ENCODE results near the gene RBKS. TPM values are rescaled to one million over a fixed set of nuclear protein-coding genes. Genes with fewer than 3 reads are reported as not detected.

Gene RBKS
- total RNA-seq, 4 donors from 2014 or later = 0.63 to 5.8 (median 2.5) TPM

DNA sequence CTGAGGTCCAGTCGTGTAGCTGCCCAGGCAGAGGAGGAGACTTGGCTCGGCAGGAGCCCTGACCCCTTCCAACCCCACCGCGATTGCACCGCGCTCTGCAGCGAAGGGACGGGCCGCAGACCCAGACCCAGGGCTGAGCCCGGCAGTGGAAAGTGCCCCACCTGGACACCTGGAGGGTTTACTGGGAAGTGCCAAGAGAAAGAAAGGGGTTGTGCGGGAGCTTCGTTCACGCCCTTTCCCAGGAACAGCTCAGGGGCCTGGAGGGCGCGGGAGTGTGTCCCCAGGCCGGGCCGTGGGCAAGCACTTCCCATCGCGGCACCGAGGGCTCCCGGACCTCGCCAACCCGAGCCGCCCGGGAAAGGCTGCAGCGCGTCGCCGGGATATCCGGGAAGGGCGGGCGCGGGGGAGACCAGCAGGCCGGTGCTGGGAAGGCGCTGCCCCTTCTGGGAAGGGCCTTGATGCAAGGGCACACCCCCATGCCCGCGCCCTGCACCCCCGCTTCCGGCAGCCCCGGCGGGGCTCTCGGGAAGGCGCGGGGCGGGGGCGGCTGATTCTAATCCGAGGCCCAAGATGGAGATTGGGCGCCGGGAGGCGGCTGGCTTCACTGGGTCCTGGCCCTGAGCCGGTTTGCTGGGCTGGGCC, 154.8 kb downstream of the RBKS start:
- H3K4me3 ChIP-seq = peak overlapping the region; percentile 52 to 62 (median 61)
- H3K27me3 ChIP-seq = no peaks in the 10 kb centered on the region
- peak; percentile 87 to 90 for TF ChIP-seq POLR2AphosphoS5 (IDR thresholded peaks at IDR 0.05)
- no peak for TF ChIP-seq CTCF (IDR thresholded peaks at IDR 0.05)
- TF ChIP-seq EP300 (IDR thresholded peaks at IDR 0.05) = peak; percentile 99
- peak; percentile 73 for TF ChIP-seq POLR2A (IDR thresholded peaks at IDR 0.05; ENCODE audit: low read depth)
- H3K27ac ChIP-seq (replicated peaks in 1 of 4) = peak overlapping the region; percentile 82 to 85 (median 84)
- intact Hi-C loops (cut with DNase I) = no loop called here
- DNase-seq (ENCODE audit: extremely low spot score) = peak; percentile 94
- H3K36me3 ChIP-seq = no peaks in the 10 kb centered on the region
- H3K4me1 ChIP-seq = peaks cover 27 to 46% (median 34%) of the 10 kb centered on the region in 4 donors
- WGBS = 0% methylated on average over 4 of the region's 51 CpGs
- no peaks in the 10 kb centered on the region for H3K9me3 ChIP-seq

DNA sequence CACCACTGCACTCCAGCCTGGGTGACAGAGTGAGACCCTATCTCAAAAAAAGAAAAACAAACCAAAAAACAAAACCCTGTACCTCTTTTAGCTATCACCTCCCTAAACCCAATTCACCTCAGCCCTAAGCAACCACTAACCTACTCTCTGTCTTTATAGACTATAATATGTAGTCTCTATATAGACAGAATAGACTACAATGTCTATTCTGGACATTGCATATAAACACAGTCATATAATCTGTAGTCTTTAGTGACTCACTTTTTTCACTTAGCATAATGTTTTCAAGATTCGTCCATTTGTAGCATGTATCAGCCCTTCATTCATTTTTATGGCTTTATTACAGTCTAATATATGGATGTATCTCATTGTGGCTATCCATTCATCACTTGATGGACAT, 155.9 kb downstream of the RBKS start:
- no peak for DNase-seq (ENCODE audit: extremely low spot score)
- WGBS = 100% methylated on average over 1 of the region's 1 CpG
- H3K27me3 ChIP-seq = no peaks in the 10 kb centered on the region
- no peak for TF ChIP-seq POLR2A (IDR thresholded peaks at IDR 0.05; ENCODE audit: low read depth)
- H3K9me3 ChIP-seq = no peaks in the 10 kb centered on the region
- intact Hi-C loops (cut with DNase I) = no loop called here
- no peaks in the 10 kb centered on the region for H3K36me3 ChIP-seq
- peaks cover 27 to 57% (median 39%) of the 10 kb centered on the region in 4 donors for H3K4me1 ChIP-seq
- peak overlapping the region in 3 of 4 donors; percentile 82 to 85 (median 83) for H3K27ac ChIP-seq (replicated peaks in 1 of 4)
- no peak overlapping the region for H3K4me3 ChIP-seq

Other genes starting within 250 kb of the RBKS start
- 10 to 100 TPM; 18.5 to 23.1 (median 20.7) TPM for gene SUPT7L, start 226.8 kb downstream of the RBKS start, total RNA-seq
- gene SLC4A1AP, start 226.5 kb downstream of the RBKS start, total RNA-seq = 10 to 100 TPM; 16.7 to 22.8 (median 20.1) TPM
- gene MRPL33, start 118.7 kb downstream of the RBKS start, total RNA-seq = 100 to 1,000 TPM; 283 to 500 (median 345) TPM
- gene BABAM2, start 342 bp upstream of the RBKS start, total RNA-seq = 10 to 100 TPM; 35.5 to 44.9 (median 39.9) TPM

Measured in esophagus muscularis mucosa (tissue), 4 donors.